H7 (cell line): ENCODE data around the gene ANKRD34A. TPM values are rescaled to one million over a fixed set of nuclear protein-coding genes. Genes with fewer than 3 reads are reported as not detected.

Experiments
- DNase-seq: peaks from one replicate; pipeline ENCODE4 v3.0.0; 2012
- H3K27me3 ChIP-seq: 2 replicates; pipeline ENCODE4 v1.6.0; 2011; ENCODE audit warnings: mild to moderate bottlenecking, low read length; ENCODE audit not compliant: control insufficient read depth, insufficient read depth
- H3K36me3 ChIP-seq: replicated peaks from 2 replicates; pipeline ENCODE4 v1.5.1; 2011; ENCODE audit warnings: low read length; ENCODE audit not compliant: control insufficient read depth, insufficient read depth
- H3K4me3 ChIP-seq: 2 replicates; pipeline ENCODE4 v1.5.1; 2011; ENCODE audit warnings: low read depth, mild to moderate bottlenecking, control low read depth, low read length, moderate library complexity; ENCODE audit not compliant: insufficient read depth
- total RNA-seq: library from RNA; depleted of rRNA; stranded (reverse); fragments of >200 nt; shearing (Covaris generic); gene quantifications from 2 replicates; pipeline ENCODE4 v1.2.3, GENCODE V29; 2014

Gene ANKRD34A
- total RNA-seq, 1 experiment from 2014 or later: 0.62 TPM

DNA sequence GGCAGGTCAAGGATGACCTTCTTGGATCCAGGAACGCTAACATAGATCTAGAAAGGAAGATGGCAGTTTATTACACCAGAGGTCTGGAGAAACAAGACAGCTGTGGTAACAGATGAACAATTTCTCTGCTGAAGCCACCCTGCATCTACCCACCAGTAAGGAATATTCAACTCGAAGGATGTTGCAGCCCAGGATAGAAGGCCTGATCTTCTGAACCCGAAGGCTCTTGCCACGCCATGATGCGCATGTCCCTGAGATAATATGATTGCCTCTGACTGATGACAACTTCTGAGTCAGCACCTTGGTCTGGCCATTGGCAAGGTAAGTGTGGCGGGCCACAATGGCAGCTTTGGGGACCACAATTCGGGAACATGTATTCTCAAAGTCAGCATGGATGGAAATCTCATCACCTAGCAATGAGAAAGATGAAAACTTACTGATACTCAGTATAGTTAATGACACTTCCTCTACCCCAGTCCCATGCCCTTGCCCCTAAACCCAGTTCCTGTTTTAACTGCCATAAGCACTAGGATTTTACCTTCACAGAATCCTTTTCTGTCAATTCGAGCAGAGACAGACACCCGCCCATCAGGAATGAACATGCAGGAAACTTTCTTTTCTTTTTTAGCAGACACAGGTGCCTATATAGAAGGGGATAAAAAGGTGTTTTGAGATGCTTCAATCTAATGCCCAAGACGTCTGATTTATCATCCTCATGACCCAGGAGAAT lies 30.2 kb upstream of the ANKRD34A start:
- H3K36me3 ChIP-seq: peaks cover 22% of the 10 kb centered on the region
- peak overlapping the region; percentile 63 for H3K4me3 ChIP-seq
- H3K27me3 ChIP-seq: peaks cover 2% of the 10 kb centered on the region; the same call in 1 of the 2 replicates
- no peak for DNase-seq

- DNase-seq: no peak
- Histone ChIP-seq H3K4me3 (peak overlapping the region; percentile 63; the same call in 1 of the 2 replicates), H3K36me3 (peaks cover 22% of the 10 kb centered on the region), H3K27me3 (peaks cover 2% of the 10 kb centered on the region; the same call in 1 of the 2 replicates)
Observed at GRCh38 chr1:145993618-145994390, 29.4 kb upstream of the ANKRD34A start.

DNA sequence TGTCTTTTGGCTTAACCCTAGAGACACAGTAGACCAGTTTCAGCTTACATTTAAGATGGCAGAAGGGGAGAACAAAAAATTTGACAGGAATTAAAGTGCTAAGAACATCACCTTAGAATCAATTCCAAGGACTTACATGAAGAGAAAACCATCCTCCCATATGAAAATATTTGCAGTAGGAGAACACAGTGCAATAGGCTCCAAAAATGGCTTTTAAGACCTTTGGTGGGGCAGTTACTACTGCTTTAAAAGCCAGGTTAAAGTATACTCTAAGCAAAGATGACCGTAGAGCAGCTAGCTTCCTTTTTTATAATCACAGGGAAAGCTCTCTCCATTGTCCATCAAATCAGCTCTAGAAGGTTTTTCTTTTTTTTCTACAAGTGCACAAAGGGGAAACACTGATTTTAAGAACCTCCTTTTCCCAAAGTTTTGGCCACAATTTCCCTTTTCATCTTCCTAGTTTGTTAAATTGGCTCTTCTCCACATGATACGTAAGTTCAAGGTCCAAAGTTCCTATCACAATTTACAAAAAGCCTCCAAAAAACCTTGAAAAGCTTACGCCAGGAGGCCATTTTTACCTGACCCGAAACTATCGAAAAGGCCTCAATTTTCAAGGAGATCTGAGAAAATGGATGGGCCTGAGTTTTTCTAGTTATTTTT lies 28.7 kb upstream of the ANKRD34A start:
- no peak overlapping the region for H3K4me3 ChIP-seq
- DNase-seq: no peak
- H3K27me3 ChIP-seq: peaks cover 2% of the 10 kb centered on the region; the same call in 1 of the 2 replicates
- H3K36me3 ChIP-seq: peaks cover 22% of the 10 kb centered on the region

- Histone ChIP-seq H3K4me3 (no peak overlapping the region), H3K27me3 (peaks cover 2% of the 10 kb centered on the region; the same call in 1 of the 2 replicates), H3K36me3 (peaks cover 22% of the 10 kb centered on the region)
- no peak for DNase-seq
Observed at GRCh38 chr1:145992502-145992936, 28.1 kb upstream of the ANKRD34A start.

- DNase-seq: no peak
- Histone ChIP-seq H3K4me3 (no peak overlapping the region), H3K36me3 (peaks cover 22% of the 10 kb centered on the region), H3K27me3 (peaks cover 2% of the 10 kb centered on the region; the same call in 1 of the 2 replicates)
Observed at GRCh38 chr1:145991735-145992412, 27.5 kb upstream of the ANKRD34A start.

DNA sequence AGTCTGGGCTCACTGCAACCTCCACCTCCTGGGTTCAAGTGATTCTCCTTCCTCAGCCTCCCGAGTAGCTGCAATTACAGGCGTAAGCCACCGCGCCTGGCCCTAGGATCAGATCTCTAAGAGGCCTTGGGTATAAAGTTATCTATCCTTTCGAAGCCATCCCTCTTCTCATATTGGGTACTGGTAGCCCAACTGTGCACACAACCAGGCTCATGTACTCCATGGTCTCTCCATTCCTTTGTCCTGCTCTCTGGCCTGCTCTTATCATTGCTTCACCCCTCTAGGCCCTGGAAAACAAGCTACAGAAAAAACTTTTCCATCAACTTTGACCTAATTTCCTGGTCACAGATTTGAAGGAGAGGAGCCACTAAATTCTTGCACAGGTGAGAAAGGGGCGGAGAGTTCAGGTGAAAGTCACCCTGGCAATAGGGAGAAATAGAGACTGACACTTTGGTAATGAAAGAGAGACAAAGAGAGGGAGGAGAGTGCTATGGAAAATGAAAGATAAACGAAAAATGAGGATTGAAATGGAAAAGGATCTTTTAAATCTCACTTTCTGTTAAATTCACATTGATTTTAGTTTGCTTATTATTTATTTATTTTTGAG lies 26.0 kb upstream of the ANKRD34A start:
- H3K4me3 ChIP-seq: no peak overlapping the region
- H3K36me3 ChIP-seq: peaks cover 22% of the 10 kb centered on the region
- no peaks in the 10 kb centered on the region; the same call in 1 of the 2 replicates for H3K27me3 ChIP-seq
- no peak for DNase-seq

GRCh38 chr1:145988773-145989172 lies 24.4 kb upstream of the ANKRD34A start:
- H3K4me3 ChIP-seq: no peak overlapping the region
- no peaks in the 10 kb centered on the region for H3K27me3 ChIP-seq
- H3K36me3 ChIP-seq: peaks cover 10% of the 10 kb centered on the region
- no peak for DNase-seq

GRCh38 chr1:145987926-145988325 lies 23.6 kb upstream of the ANKRD34A start:
- Histone ChIP-seq H3K36me3 (peaks cover 2% of the 10 kb centered on the region; the same call in 1 of the 2 replicates), H3K4me3 (no peak overlapping the region), H3K27me3 (no peaks in the 10 kb centered on the region)
- DNase-seq: no peak

- DNase-seq: no peak
- H3K4me3 ChIP-seq: no peak overlapping the region
- H3K27me3 ChIP-seq: peaks cover 2% of the 10 kb centered on the region; the same call in 1 of the 2 replicates
- H3K36me3 ChIP-seq: no peaks in the 10 kb centered on the region
Observed at GRCh38 chr1:145986551-145986950, 22.2 kb upstream of the ANKRD34A start.

- DNase-seq: no peak
- H3K36me3 ChIP-seq: no peaks in the 10 kb centered on the region
- no peak overlapping the region for H3K4me3 ChIP-seq
- peaks cover 2% of the 10 kb centered on the region; the same call in 1 of the 2 replicates for H3K27me3 ChIP-seq
Observed at GRCh38 chr1:145985502-145986439, 21.4 kb upstream of the ANKRD34A start.

- no peak for DNase-seq
- Histone ChIP-seq H3K4me3 (no peak overlapping the region), H3K27me3 (peaks cover 2% of the 10 kb centered on the region; the same call in 1 of the 2 replicates), H3K36me3 (no peaks in the 10 kb centered on the region)
Observed at GRCh38 chr1:145985129-145985501, 20.7 kb upstream of the ANKRD34A start.

DNA sequence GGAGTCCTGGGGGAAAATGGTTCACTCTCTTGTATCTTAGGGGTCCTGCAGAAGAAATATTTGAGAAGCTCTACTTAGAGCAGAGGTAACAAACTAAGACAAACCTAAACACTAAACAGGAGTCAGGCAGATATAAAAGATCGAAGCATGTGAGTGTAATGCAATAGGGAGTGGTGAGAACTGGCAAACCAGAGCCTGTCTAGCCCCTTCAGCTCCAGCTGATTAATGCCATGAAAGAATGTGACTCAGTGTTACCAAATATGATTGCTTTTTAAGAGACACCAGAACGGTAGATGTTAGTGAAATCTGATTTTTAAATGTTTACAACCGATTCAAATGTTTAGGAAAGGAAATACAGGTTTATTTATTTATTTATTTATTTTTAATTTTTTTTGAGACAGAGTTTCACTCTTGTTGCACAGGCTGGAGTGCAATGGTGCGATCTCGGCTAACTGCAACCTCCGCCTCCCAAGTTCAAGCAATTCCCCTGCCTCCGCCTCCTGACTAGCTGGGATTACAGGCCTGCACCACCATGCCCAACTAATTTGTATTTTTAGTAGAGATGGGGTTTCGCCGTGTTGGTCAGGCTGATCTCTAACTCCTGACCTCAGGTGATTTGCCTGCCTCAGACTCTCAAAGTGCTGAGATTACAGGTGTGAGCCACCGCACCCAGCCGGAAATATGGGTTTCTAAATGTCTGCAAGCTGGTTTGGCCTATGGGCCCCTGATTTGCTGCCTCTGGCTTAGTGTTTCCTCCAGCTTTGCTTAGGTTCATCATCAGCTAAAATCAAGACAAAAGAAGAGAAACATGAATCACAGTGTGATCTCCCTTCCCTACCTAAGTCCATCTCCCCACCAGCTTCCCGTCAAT lies 19.8 kb upstream of the ANKRD34A start:
- Histone ChIP-seq H3K27me3 (peaks cover 2% of the 10 kb centered on the region; the same call in 1 of the 2 replicates), H3K36me3 (no peaks in the 10 kb centered on the region), H3K4me3 (no peak overlapping the region)
- DNase-seq: no peak
